PFSK-1 (cell line): Measurements from ENCODE around the gene HBP1. TPM values are rescaled to one million over a fixed set of nuclear protein-coding genes. Genes with fewer than 3 reads are reported as not detected.

Experiments
- FOXP2 ChIP-seq: optimal IDR thresholded peaks from 2 replicates; pipeline ENCODE3; 2011; ENCODE audit warnings: borderline replicate concordance, control low read depth, inconsistent platforms; ENCODE audit not compliant: insufficient read depth; ENCODE audit errors: extremely low read length, extremely low read depth
- POLR2AphosphoS5 ChIP-seq: IDR thresholded peaks from 2 replicates; pipeline ENCODE4 v1.6.1; 2012; ENCODE audit warnings: low read depth, mild to moderate bottlenecking, control low read depth, low read length, moderate library complexity
- REST ChIP-seq, 2 experiments: IDR thresholded peaks; 2 replicates each; pipeline versions ENCODE4 v1.6.1 to v1.8.0; 2011 to 2012; ENCODE audit warnings: low read depth in 2 of 2, low read length in 2 of 2, control low read depth in 1 of 2, inconsistent platforms in 1 of 2, mild to moderate bottlenecking in 1 of 2, moderate library complexity in 1 of 2; ENCODE audit not compliant: insufficient read depth in 1 of 2
- SIN3A ChIP-seq: IDR thresholded peaks from 2 replicates; pipeline ENCODE4 v1.6.1; 2012; ENCODE audit warnings: mild to moderate bottlenecking, low read length, moderate library complexity, borderline replicate concordance; ENCODE audit not compliant: insufficient read depth
- TAF1 ChIP-seq: IDR thresholded peaks from 2 replicates; pipeline ENCODE4 v1.6.1; 2012; ENCODE audit warnings: low read length, control low read depth, borderline replicate concordance; ENCODE audit not compliant: insufficient read depth
- polyA plus RNA-seq: library from polyadenylated mRNA; unstranded; fragments of >200 nt; gene quantifications from one replicate; pipeline ENCODE4 v1.2.1, GENCODE V29; 2012; ENCODE audit warnings: low read depth, missing spikeins; ENCODE audit not compliant: insufficient read length

HBP1 gene
- polyA plus RNA-seq = 24.6 TPM

- TF ChIP-seq FOXP2 (peak; percentile 84), POLR2AphosphoS5 (no peak), REST (IDR thresholded peaks at IDR 0.05; ENCODE audit: insufficient read depth in 1 of 2, low read depth in 2 of 2, low read length in 2 of 2) (no peak; a peak in 1 of 4 replicates), SIN3A (peak; percentile 100), TAF1 (peak; percentile 22; the same call in 1 of the 2 replicates)
Observed at GRCh38 chr7:107168233-107169119, at the start of gene HBP1. Gene HBP1, plus strand, starts transcription at chr7:107169003. Its CDS starts 10,891 bp downstream, at chr7:107179894.

GRCh38 chr7:107119376-107120105 is 49.3 kb upstream of the HBP1 start:
- TF ChIP-seq POLR2AphosphoS5 (no peak), REST (IDR thresholded peaks at IDR 0.05; ENCODE audit: insufficient read depth in 1 of 2, low read depth in 2 of 2, low read length in 2 of 2) (no peak), TAF1 (no peak), FOXP2 (no peak), SIN3A (no peak)

GRCh38 chr7:107122486-107122911 is 46.3 kb upstream of the HBP1 start:
- TF ChIP-seq POLR2AphosphoS5 (no peak), FOXP2 (no peak), REST (IDR thresholded peaks at IDR 0.05; ENCODE audit: insufficient read depth in 1 of 2, low read depth in 2 of 2, low read length in 2 of 2) (no peak), TAF1 (no peak), SIN3A (no peak)

- TF ChIP-seq FOXP2 (no peak), SIN3A (no peak), REST (IDR thresholded peaks at IDR 0.05; ENCODE audit: insufficient read depth in 1 of 2, low read depth in 2 of 2, low read length in 2 of 2) (no peak), POLR2AphosphoS5 (no peak), TAF1 (no peak)
Observed at GRCh38 chr7:107123392-107123791, 45.4 kb upstream of the HBP1 start.
